Measurements from ENCODE around the gene ZSCAN4.

ZSCAN4 gene

GRCh38 chr19:57642396-57643046 is 26.2 kb upstream of the ZSCAN4 start:
- TF ChIP-seq CTCF (IDR thresholded peaks at IDR 0.05) = no peak

GRCh38 chr19:57643734-57644133 is 25.0 kb upstream of the ZSCAN4 start:
- TF ChIP-seq CTCF (IDR thresholded peaks at IDR 0.05) = no peak

- TF ChIP-seq CTCF (IDR thresholded peaks at IDR 0.05) = no peak
Observed at GRCh38 chr19:57648331-57649003, 20.3 kb upstream of the ZSCAN4 start.

- TF ChIP-seq CTCF (IDR thresholded peaks at IDR 0.05) = no peak
Observed at GRCh38 chr19:57651654-57651996, 17.1 kb upstream of the ZSCAN4 start.

- no peak for TF ChIP-seq CTCF (IDR thresholded peaks at IDR 0.05)
Observed at GRCh38 chr19:57653689-57654088, 15.0 kb upstream of the ZSCAN4 start.

- no peak for TF ChIP-seq CTCF (IDR thresholded peaks at IDR 0.05)
Observed at GRCh38 chr19:57655443-57655842, 13.3 kb upstream of the ZSCAN4 start.

GRCh38 chr19:57656346-57656745 is 12.4 kb upstream of the ZSCAN4 start:
- TF ChIP-seq CTCF (IDR thresholded peaks at IDR 0.05) = no peak
